AG09319 (cell line): ENCODE results near the gene TSPAN18.
A peak's percentile ranks its signal among the peaks of the same experiment; 100 is the strongest.

Source experiments
- DNase-seq: peaks from one replicate; pipeline ENCODE4 v3.0.0-alpha.2; 2010; ENCODE audit warnings: low read depth; ENCODE audit errors: extremely low read depth
- TF ChIP-seq, protein P1 (sequence below): IDR thresholded peaks from 2 replicates; pipeline ENCODE4 v1.5.1; 2011; ENCODE audit warnings: low read depth, mild to moderate bottlenecking, inconsistent platforms, low read length, moderate library complexity

TSPAN18 gene

GRCh38 chr11:44725016-44725685 lies 1.6 kb upstream of the TSPAN18 start:
- DNase-seq, result no peak
- TF ChIP-seq, protein P1, sequence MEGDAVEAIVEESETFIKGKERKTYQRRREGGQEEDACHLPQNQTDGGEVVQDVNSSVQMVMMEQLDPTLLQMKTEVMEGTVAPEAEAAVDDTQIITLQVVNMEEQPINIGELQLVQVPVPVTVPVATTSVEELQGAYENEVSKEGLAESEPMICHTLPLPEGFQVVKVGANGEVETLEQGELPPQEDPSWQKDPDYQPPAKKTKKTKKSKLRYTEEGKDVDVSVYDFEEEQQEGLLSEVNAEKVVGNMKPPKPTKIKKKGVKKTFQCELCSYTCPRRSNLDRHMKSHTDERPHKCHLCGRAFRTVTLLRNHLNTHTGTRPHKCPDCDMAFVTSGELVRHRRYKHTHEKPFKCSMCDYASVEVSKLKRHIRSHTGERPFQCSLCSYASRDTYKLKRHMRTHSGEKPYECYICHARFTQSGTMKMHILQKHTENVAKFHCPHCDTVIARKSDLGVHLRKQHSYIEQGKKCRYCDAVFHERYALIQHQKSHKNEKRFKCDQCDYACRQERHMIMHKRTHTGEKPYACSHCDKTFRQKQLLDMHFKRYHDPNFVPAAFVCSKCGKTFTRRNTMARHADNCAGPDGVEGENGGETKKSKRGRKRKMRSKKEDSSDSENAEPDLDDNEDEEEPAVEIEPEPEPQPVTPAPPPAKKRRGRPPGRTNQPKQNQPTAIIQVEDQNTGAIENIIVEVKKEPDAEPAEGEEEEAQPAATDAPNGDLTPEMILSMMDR, result no peak

DNA sequence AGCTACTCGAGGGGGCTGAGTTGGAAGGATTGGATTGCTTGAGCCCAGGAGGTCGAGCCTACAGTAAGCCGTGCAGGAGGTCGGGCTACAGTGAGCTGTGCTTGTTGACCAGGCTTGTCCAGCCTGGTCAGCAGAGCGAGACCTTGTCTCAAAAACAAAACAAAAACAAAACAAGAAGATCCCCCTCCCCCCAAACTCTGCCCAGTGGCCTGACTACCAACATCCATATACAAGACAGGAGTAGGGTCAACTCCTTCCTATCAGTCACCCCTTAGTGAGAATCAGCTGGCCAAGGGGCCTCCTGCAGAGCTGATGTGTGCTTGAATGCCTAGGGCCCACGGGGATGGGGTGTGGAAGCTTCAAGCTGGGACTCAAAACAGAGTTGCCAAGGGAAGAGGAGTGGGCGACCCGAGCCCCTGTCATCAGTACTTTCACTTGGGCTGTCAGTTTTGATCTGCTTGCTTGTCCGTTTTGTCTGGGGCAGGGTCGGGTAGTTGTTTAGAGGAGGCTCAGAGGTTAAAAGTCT lies 942 bp upstream of the TSPAN18 start:
- no peak for DNase-seq

DNA sequence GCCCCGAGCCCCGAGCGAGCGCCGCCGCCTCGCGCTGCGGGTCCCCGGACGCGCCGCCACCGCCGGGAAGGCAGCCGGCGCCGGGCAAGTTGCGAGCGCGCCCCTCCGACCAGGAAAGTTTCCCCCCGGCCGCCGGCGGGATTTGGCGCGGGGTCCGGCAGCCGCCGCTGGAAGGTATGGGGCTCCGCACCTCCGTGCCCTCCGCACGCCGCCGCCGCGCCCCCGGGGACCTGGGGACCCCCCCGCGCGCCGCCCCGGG lies 281 bp downstream of the TSPAN18 start:
- TF ChIP-seq, protein P1, result no peak
- DNase-seq, result no peak

More for the DNA sequence above, 942 bp upstream of the TSPAN18 start:
- TF ChIP-seq, protein P1, result no peak

- no peak for DNase-seq
- TF ChIP-seq, protein P1, result peak; percentile 87
These were observed 868 bp downstream of the TSPAN18 start for GRCh38 chr11:44727373-44728287.

DNA sequence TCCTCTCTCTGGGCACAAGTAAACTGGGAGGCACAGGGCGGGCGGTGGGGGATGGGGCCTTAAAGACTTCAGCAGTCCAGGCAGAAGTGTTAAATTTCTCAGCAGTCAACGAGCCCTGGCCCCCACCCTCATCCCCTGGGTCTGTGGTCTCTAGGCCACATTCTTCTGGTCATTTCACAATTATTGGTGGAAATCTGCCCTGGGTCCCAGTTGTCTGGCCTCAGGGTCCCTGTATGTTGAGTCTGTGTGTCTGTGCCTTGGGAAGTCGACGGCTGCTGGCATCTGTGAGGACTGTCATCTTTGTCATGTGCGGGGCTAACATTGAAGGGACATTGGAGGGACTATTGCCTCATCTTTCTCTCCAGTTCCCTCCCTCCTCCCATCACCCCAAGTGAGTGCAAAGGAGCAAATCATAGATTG lies 1.7 kb downstream of the TSPAN18 start:
- no peak for DNase-seq
- TF ChIP-seq, protein P1, result no peak

DNA sequence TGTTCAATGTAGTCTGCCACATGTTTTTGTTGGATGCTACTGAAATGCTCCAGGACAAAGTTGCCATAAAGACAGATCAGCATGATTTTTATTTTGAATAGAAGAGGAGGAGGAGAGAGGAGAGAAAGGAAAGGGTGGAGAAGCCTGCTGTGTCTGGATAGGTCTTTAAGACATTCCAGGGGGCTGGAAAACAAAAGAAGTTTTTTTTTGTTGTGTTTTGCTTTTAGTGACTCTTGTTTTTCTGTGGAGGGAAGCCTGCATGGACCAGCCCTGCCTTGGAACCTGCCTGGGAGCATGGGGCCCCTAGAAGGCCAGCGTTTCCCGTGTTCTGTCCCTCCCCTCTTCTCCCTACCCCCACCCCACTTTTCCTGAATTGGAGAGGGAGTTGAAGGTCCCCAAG lies 2.3 kb downstream of the TSPAN18 start:
- no peak for DNase-seq
- TF ChIP-seq, protein P1, result no peak

DNA sequence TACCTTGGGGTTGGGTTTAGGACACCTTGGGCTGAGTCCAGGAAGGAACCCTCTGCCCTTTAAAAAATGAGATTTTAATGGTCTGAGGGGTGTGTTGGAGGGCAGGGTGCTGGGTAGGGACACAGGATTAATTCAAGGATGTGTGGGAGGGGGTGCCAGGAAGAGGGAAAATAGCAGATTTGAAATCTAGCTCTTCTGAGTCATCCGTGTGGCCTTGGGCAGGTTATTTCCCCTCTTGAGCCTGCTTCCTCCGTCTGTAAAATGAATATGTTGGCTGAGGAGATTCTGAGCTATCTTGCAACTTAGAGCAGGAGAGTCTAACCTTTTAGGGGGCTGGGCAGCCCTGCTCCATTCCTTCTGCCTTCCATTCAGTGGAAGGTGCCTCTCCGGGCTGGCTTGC lies 3.0 kb downstream of the TSPAN18 start:
- no peak for DNase-seq
- TF ChIP-seq, protein P1, result no peak
